Lower leg skin (tissue), 3 donors: ENCODE data around the gene CDH23.

ENCODE experiments used
- CTCF ChIP-seq, 3 donors: fragments of 450-650 bp; IDR thresholded peaks; one replicate each; pipeline ENCODE4 v1.5.1; 2016; ENCODE audit warnings: antibody characterized with exemption in 3 of 3, mild to moderate bottlenecking in 3 of 3, moderate library complexity in 2 of 3
- POLR2A ChIP-seq, 2 donors: fragments of 450-650 bp; IDR thresholded peaks; one replicate each; pipeline ENCODE4 v1.6.1; 2016 to 2017; ENCODE audit warnings: antibody characterized with exemption in 2 of 2, mild to moderate bottlenecking in 1 of 2, moderate library complexity in 1 of 2

- TF ChIP-seq CTCF (IDR thresholded peaks at IDR 0.05), result no peak
- no peak for TF ChIP-seq POLR2A (IDR thresholded peaks at IDR 0.05)
These were observed 2.8 kb upstream of the CDH23 start for GRCh38 chr10:71393841-71394475.
